ENCODE data around the gene ITGAV.

Gene ITGAV

GRCh38 chr2:186670831-186671230 lies 81.0 kb downstream of the ITGAV start:
- no peak for TF ChIP-seq YY1 (IDR thresholded peaks at IDR 0.05; ENCODE audit: low read depth)
- no peak for TF ChIP-seq REST (IDR thresholded peaks at IDR 0.05; ENCODE audit: low read depth)
- TF ChIP-seq TCF12 (IDR thresholded peaks at IDR 0.05; ENCODE audit: low read depth): no peak
- TF ChIP-seq TEAD4 (IDR thresholded peaks at IDR 0.05): no peak
- no peak for TF ChIP-seq EP300 (IDR thresholded peaks at IDR 0.05; ENCODE audit: borderline replicate concordance)
- TF ChIP-seq TAF1 (IDR thresholded peaks at IDR 0.05; ENCODE audit: low read depth): no peak
- no peak for TF ChIP-seq NFIC (IDR thresholded peaks at IDR 0.05)

GRCh38 chr2:186675380-186675779 lies 85.5 kb downstream of the ITGAV start:
- TF ChIP-seq EP300 (IDR thresholded peaks at IDR 0.05; ENCODE audit: borderline replicate concordance) (no peak), TAF1 (IDR thresholded peaks at IDR 0.05; ENCODE audit: low read depth) (no peak), FOXM1 (IDR thresholded peaks at IDR 0.05; ENCODE audit: borderline replicate concordance, low read depth) (no peak), MAX (IDR thresholded peaks at IDR 0.05) (no peak), CEBPB (IDR thresholded peaks at IDR 0.05) (no peak), EGR1 (IDR thresholded peaks at IDR 0.05) (no peak), REST (IDR thresholded peaks at IDR 0.05; ENCODE audit: low read depth) (no peak), USF1 (IDR thresholded peaks at IDR 0.05) (no peak), ZBTB7A (IDR thresholded peaks at IDR 0.05; ENCODE audit: low read depth) (no peak), CREB1 (IDR thresholded peaks at IDR 0.05; ENCODE audit: low read depth) (no peak), RAD21 (IDR thresholded peaks at IDR 0.05; ENCODE audit: low read depth) (no peak), NFIC (IDR thresholded peaks at IDR 0.05) (no peak), TEAD4 (IDR thresholded peaks at IDR 0.05) (no peak), YY1 (IDR thresholded peaks at IDR 0.05; ENCODE audit: low read depth) (no peak), TCF12 (IDR thresholded peaks at IDR 0.05; ENCODE audit: low read depth) (no peak)

- no peak for TF ChIP-seq MAX (IDR thresholded peaks at IDR 0.05)
- TF ChIP-seq TAF1 (IDR thresholded peaks at IDR 0.05; ENCODE audit: low read depth): no peak
- TF ChIP-seq RAD21 (IDR thresholded peaks at IDR 0.05; ENCODE audit: low read depth): no peak
- TF ChIP-seq ZBTB7A (IDR thresholded peaks at IDR 0.05; ENCODE audit: low read depth): no peak
- TF ChIP-seq YY1 (IDR thresholded peaks at IDR 0.05; ENCODE audit: low read depth): no peak
- no peak for TF ChIP-seq NFIC (IDR thresholded peaks at IDR 0.05)
- TF ChIP-seq USF1 (IDR thresholded peaks at IDR 0.05): no peak
- TF ChIP-seq CEBPB (IDR thresholded peaks at IDR 0.05): no peak
- TF ChIP-seq FOXM1 (IDR thresholded peaks at IDR 0.05; ENCODE audit: borderline replicate concordance, low read depth): no peak
- TF ChIP-seq EP300 (IDR thresholded peaks at IDR 0.05; ENCODE audit: borderline replicate concordance): no peak
- no peak for TF ChIP-seq REST (IDR thresholded peaks at IDR 0.05; ENCODE audit: low read depth)
- TF ChIP-seq TCF12 (IDR thresholded peaks at IDR 0.05; ENCODE audit: low read depth): no peak
- TF ChIP-seq TEAD4 (IDR thresholded peaks at IDR 0.05): no peak
- TF ChIP-seq EGR1 (IDR thresholded peaks at IDR 0.05): no peak
- TF ChIP-seq CREB1 (IDR thresholded peaks at IDR 0.05; ENCODE audit: low read depth): no peak
Observed at GRCh38 chr2:186683341-186683740, 93.5 kb downstream of the ITGAV start.

GRCh38 chr2:186687807-186688211 lies 98.0 kb downstream of the ITGAV start:
- no peak for TF ChIP-seq FOXM1 (IDR thresholded peaks at IDR 0.05; ENCODE audit: borderline replicate concordance, low read depth)
- no peak for TF ChIP-seq USF1 (IDR thresholded peaks at IDR 0.05)
- no peak for TF ChIP-seq RAD21 (IDR thresholded peaks at IDR 0.05; ENCODE audit: low read depth)
- TF ChIP-seq EGR1 (IDR thresholded peaks at IDR 0.05): no peak
- no peak for TF ChIP-seq EP300 (IDR thresholded peaks at IDR 0.05; ENCODE audit: borderline replicate concordance)
- TF ChIP-seq NFIC (IDR thresholded peaks at IDR 0.05): no peak
- no peak for TF ChIP-seq TEAD4 (IDR thresholded peaks at IDR 0.05)
- no peak for TF ChIP-seq TCF12 (IDR thresholded peaks at IDR 0.05; ENCODE audit: low read depth)
- no peak for TF ChIP-seq CEBPB (IDR thresholded peaks at IDR 0.05)
- no peak for TF ChIP-seq REST (IDR thresholded peaks at IDR 0.05; ENCODE audit: low read depth)
- no peak for TF ChIP-seq MAX (IDR thresholded peaks at IDR 0.05)
- TF ChIP-seq CREB1 (IDR thresholded peaks at IDR 0.05; ENCODE audit: low read depth): no peak

Data from Ishikawa (cell line).